IMR-90 (cell line): ENCODE data around the gene ADAMTS18. TPM values are rescaled to one million over a fixed set of nuclear protein-coding genes. Genes with fewer than 3 reads are reported as not detected.

Experiments used
- ATAC-seq: fragments of 200-7000 bp; cut with Tn5 transposase; 2 replicates; pipeline ENCODE4 v1.9.1; 2020; ENCODE audit warnings: low read depth, mild to moderate bottlenecking, moderate library complexity
- BruUV-seq: library from RNA; stranded (reverse); fragments of 400-500 nt; replicated peaks from 2 replicates; lab custom pipeline; 2021; lab: Mats Ljungman, UMichigan
- CTCF ChIA-PET: fragments of 300-600 bp; formaldehyde crosslinking; extraction: SDS; loops from one replicate; lab custom pipeline; 2021; ENCODE audit warnings: antibody characterized with exemption; lab: Yijun Ruan, JAX
- POLR2A ChIA-PET: fragments of 300-600 bp; sonication (Branson Sonifier 250); formaldehyde crosslinking; loops from one replicate; lab custom pipeline; 2022; ENCODE audit warnings: antibody characterized with exemption; ENCODE audit not compliant: unreplicated experiment; lab: Charles Lee
- DNase-seq: peaks from one replicate; pipeline ENCODE4 v3.0.0; 2013
- H2AFZ ChIP-seq: replicated peaks from 2 replicates; pipeline ENCODE3; 2013; ENCODE audit warnings: low read length, mild to moderate bottlenecking; ENCODE audit not compliant: poor library complexity
- H2AK5ac ChIP-seq: 2 replicates; pipeline ENCODE4 v1.6.1; 2013; ENCODE audit warnings: low read depth, low read length, inconsistent platforms
- H2AK9ac ChIP-seq: replicated peaks from 2 replicates; pipeline ENCODE3; 2013; ENCODE audit warnings: mild to moderate bottlenecking, low read depth, low read length, moderate library complexity; ENCODE audit not compliant: poor library complexity
- H2BK120ac ChIP-seq: 2 replicates; pipeline ENCODE4 v1.6.1; 2013; ENCODE audit warnings: low read depth, low read length, inconsistent platforms
- H2BK15ac ChIP-seq: 3 replicates; pipeline ENCODE4 v1.6.1; 2013; ENCODE audit warnings: low read depth, low read length, inconsistent platforms
- H2BK20ac ChIP-seq: 2 replicates; pipeline ENCODE4 v1.6.1; 2013; ENCODE audit warnings: low read depth, mild to moderate bottlenecking, inconsistent platforms, low read length, moderate library complexity
- H2BK5ac ChIP-seq: 2 replicates; pipeline ENCODE4 v1.6.1; 2013; ENCODE audit warnings: mild to moderate bottlenecking, low read depth, low read length, inconsistent platforms; ENCODE audit not compliant: poor library complexity, severe bottlenecking
- H3K14ac ChIP-seq: replicated peaks from 2 replicates; pipeline ENCODE4 v1.6.1; 2013; ENCODE audit warnings: low read depth, low read length, inconsistent platforms
- H3K18ac ChIP-seq: 2 replicates; pipeline ENCODE4 v1.6.1; 2013; ENCODE audit warnings: low read depth, low read length, control low read depth
- H3K23ac ChIP-seq: 2 replicates; pipeline ENCODE4 v1.6.1; 2013; ENCODE audit warnings: low read depth, low read length, inconsistent platforms
- H3K27ac ChIP-seq: 2 replicates; pipeline ENCODE4 v1.5.1; 2013; ENCODE audit warnings: mild to moderate bottlenecking, control low read depth, low read length; ENCODE audit not compliant: insufficient read depth
- H3K27me3 ChIP-seq: 2 replicates; pipeline ENCODE4 v1.6.1; 2013; ENCODE audit warnings: low read length; ENCODE audit not compliant: control insufficient read depth, insufficient read depth
- H3K36me3 ChIP-seq: 2 replicates; pipeline ENCODE4 v1.6.1; 2013; ENCODE audit warnings: low read length, mixed read lengths; ENCODE audit not compliant: control insufficient read depth, insufficient read depth
- H3K4ac ChIP-seq: 2 replicates; pipeline ENCODE4 v1.6.1; 2013; ENCODE audit warnings: low read depth, low read length, inconsistent platforms
- H3K4me1 ChIP-seq: 2 replicates; pipeline ENCODE4 v1.6.1; 2013; ENCODE audit warnings: low read length, mixed read lengths; ENCODE audit not compliant: control insufficient read depth, insufficient read depth
- H3K4me2 ChIP-seq: 2 replicates; pipeline ENCODE4 v1.6.1; 2013; ENCODE audit warnings: low read depth, mild to moderate bottlenecking, control low read depth, low read length, moderate library complexity
- H3K4me3 ChIP-seq: 2 replicates; pipeline ENCODE4 v1.5.1; 2013; ENCODE audit warnings: low read depth, mild to moderate bottlenecking, control low read depth, low read length, moderate library complexity; ENCODE audit not compliant: insufficient read depth
- H3K56ac ChIP-seq: 2 replicates; pipeline ENCODE4 v1.6.1; 2013; ENCODE audit warnings: low read length, inconsistent platforms; ENCODE audit not compliant: insufficient read depth; ENCODE audit errors: extremely low read depth
- H3K79me1 ChIP-seq, 2 experiments: 2 replicates each; pipeline ENCODE4 v1.6.1; 2013; ENCODE audit warnings: low read length in 2 of 2, inconsistent platforms in 1 of 2, low read depth in 1 of 2
- H3K9ac ChIP-seq: 2 replicates; pipeline ENCODE4 v1.6.1; 2013; ENCODE audit warnings: low read depth, low read length, control low read depth
- H3K9me1 ChIP-seq: 2 replicates; pipeline ENCODE4 v1.6.1; 2013; ENCODE audit warnings: low read length, inconsistent platforms; ENCODE audit not compliant: insufficient read depth
- H3K9me3 ChIP-seq: 2 replicates; pipeline ENCODE4 v1.6.1; 2013; ENCODE audit warnings: low read length; ENCODE audit not compliant: control insufficient read depth, insufficient read depth
- H4K20me1 ChIP-seq: 2 replicates; pipeline ENCODE4 v1.6.1; 2013; ENCODE audit warnings: low read length, inconsistent platforms; ENCODE audit not compliant: insufficient read depth
- H4K5ac ChIP-seq: 2 replicates; pipeline ENCODE4 v1.6.1; 2013; ENCODE audit warnings: mild to moderate bottlenecking, low read depth, low read length, control low read depth
- H4K8ac ChIP-seq, 2 experiments: 2 replicates each; pipeline ENCODE4 v1.6.1; 2013; ENCODE audit warnings: low read depth in 2 of 2, low read length in 2 of 2, control low read depth in 1 of 2, inconsistent platforms in 1 of 2
- H4K91ac ChIP-seq: 2 replicates; pipeline ENCODE4 v1.6.1; 2013; ENCODE audit warnings: low read depth, low read length, inconsistent platforms; ENCODE audit not compliant: insufficient read depth
- BHLHE40 ChIP-seq: fragments of 150-350 bp; IDR thresholded peaks from 2 replicates; pipeline ENCODE4 v1.6.1; 2016; ENCODE audit warnings: mild to moderate bottlenecking, low read depth, low read length
- CEBPB ChIP-seq: IDR thresholded peaks from 2 replicates; pipeline ENCODE4 v1.6.1; 2012; ENCODE audit warnings: low read depth, low read length, improper control_type of control experiment
- CHD1 ChIP-seq: IDR thresholded peaks from 2 replicates; pipeline ENCODE4 v1.6.1; 2012; ENCODE audit warnings: low read depth, low read length, improper control_type of control experiment
- CTCF ChIP-seq: conservative IDR thresholded peaks from 2 replicates; pipeline ENCODE4 v1.5.1; 2012; ENCODE audit warnings: mild to moderate bottlenecking, low read depth, low read length, improper control_type of control experiment
- FOS ChIP-seq: fragments of 150-350 bp; IDR thresholded peaks from 2 replicates; pipeline ENCODE4 v1.6.1; 2016; ENCODE audit warnings: low read depth, low read length
- MAFK ChIP-seq: IDR thresholded peaks from 2 replicates; pipeline ENCODE4 v1.6.1; 2012; ENCODE audit warnings: low read depth, low read length, improper control_type of control experiment
- MAZ ChIP-seq: IDR thresholded peaks from 2 replicates; pipeline ENCODE4 v1.6.1; 2012; ENCODE audit warnings: low read depth, mild to moderate bottlenecking, low read length, improper control_type of control experiment, moderate library complexity, borderline replicate concordance
- MXI1 ChIP-seq: IDR thresholded peaks from 2 replicates; pipeline ENCODE4 v1.6.1; 2012; ENCODE audit warnings: low read depth, mild to moderate bottlenecking, low read length, moderate library complexity, borderline replicate concordance
- NFE2L2 ChIP-seq: fragments of 150-350 bp; IDR thresholded peaks from 2 replicates; pipeline ENCODE4 v1.6.1; 2016; ENCODE audit warnings: low read depth, mild to moderate bottlenecking, low read length
- POLR2A ChIP-seq: IDR thresholded peaks from 2 replicates; pipeline ENCODE4 v1.6.1; 2012; ENCODE audit warnings: mild to moderate bottlenecking, low read depth, low read length
- RAD21 ChIP-seq: IDR thresholded peaks from 2 replicates; pipeline ENCODE4 v1.6.1; 2012; ENCODE audit warnings: low read length, improper control_type of control experiment
- RCOR1 ChIP-seq: IDR thresholded peaks from 2 replicates; pipeline ENCODE4 v1.6.1; 2012; ENCODE audit warnings: mild to moderate bottlenecking, low read length, improper control_type of control experiment; ENCODE audit not compliant: insufficient replicate concordance
- RFX5 ChIP-seq: IDR thresholded peaks from 2 replicates; pipeline ENCODE4 v1.8.0; 2012; ENCODE audit warnings: low read depth, mild to moderate bottlenecking, low read length, moderate library complexity
- SMC3 ChIP-seq: fragments of 150-350 bp; IDR thresholded peaks from 2 replicates; pipeline ENCODE4 v1.6.1; 2016; ENCODE audit warnings: low read depth, mild to moderate bottlenecking, antibody characterized with exemption, low read length, moderate library complexity
- USF2 ChIP-seq: fragments of 150-350 bp; IDR thresholded peaks from 2 replicates; pipeline ENCODE4 v1.6.1; 2017; ENCODE audit warnings: mild to moderate bottlenecking, antibody characterized with exemption, low read length, low read depth
- WGBS, 2 experiments: methylation state at CpG; one replicate each; pipeline versions ENCODE4 v1.1.5 to v1.1.7; 2013; ENCODE audit warnings: missing lambda C conversion rate in 2 of 2; ENCODE audit not compliant: insufficient read length in 1 of 2; ENCODE audit errors: extremely low coverage in 2 of 2; 5-methylcytosine and 5-hydroxymethylcytosine counted together
- dilution Hi-C: fragments of 300-500 bp; cut with HindIII; formaldehyde crosslinking; loops from one replicate; pipeline ENCODE4 v1.14.3; 2018; ENCODE audit warnings: low sequenced_read_pairs; ENCODE audit not compliant: unreplicated experiment
- in situ Hi-C: fragments of 300-500 bp; cut with MboI; formaldehyde crosslinking; loops from 3 replicates; pipeline ENCODE4 v1.14.3; 2019; ENCODE audit warnings: low sequenced_read_pairs, inconsistent platforms, mixed read lengths
- intact Hi-C: fragments of 100-400 bp; cut with micrococcal nuclease; formaldehyde crosslinking; loops from 2 replicates; pipeline ENCODE4 v1.10.0; 2022
- polyA plus RNA-seq, 3 experiments: library from polyadenylated mRNA; depleted of rRNA; stranded (reverse); fragments of >200 nt; gene quantifications; 2 replicates each; pipeline ENCODE4 v1.2.3, GENCODE V29; 2012; ENCODE audit warnings: low replicate concordance in 1 of 3
- total RNA-seq: library from RNA; depleted of rRNA; stranded (reverse); fragments of >200 nt; gene quantifications from 2 replicates; pipeline ENCODE4 v1.2.3, GENCODE V29; 2012
- TF ChIP-seq, protein P1 (sequence below): fragments of 150-350 bp; IDR thresholded peaks from 2 replicates; pipeline ENCODE4 v1.6.1; 2016; ENCODE audit warnings: low read depth, mild to moderate bottlenecking, low read length, moderate library complexity, borderline replicate concordance

The ADAMTS18 gene
- total and polyA plus RNA-seq, 2 of the 4 experiments (the other 2 are of a cell fraction): not detected

- Histone ChIP-seq H3K27ac (no peak overlapping the region), H3K27me3 (no peaks in the 10 kb centered on the region), H2AK9ac (no peak overlapping the region), H4K91ac (no peak overlapping the region), H2AFZ (no peak overlapping the region), H2BK15ac (no peak overlapping the region), H3K4me2 (no peak overlapping the region), H3K4ac (no peak overlapping the region), H3K18ac (no peak overlapping the region), H3K14ac (no peak overlapping the region), H2BK5ac (no peak overlapping the region), H3K4me1 (no peaks in the 10 kb centered on the region), H3K23ac (no peak overlapping the region), H2AK5ac (no peak overlapping the region), H3K9me3 (no peaks in the 10 kb centered on the region), H4K5ac (no peak overlapping the region), H3K56ac (no peak overlapping the region), H4K20me1 (no peaks in the 10 kb centered on the region), H2BK120ac (no peak overlapping the region), H3K9ac (no peak overlapping the region), H2BK20ac (no peak overlapping the region), H3K79me1 (no peaks in the 10 kb centered on the region), H4K8ac (no peak overlapping the region), H3K4me3 (no peak overlapping the region), H3K36me3 (no peaks in the 10 kb centered on the region), H3K9me1 (no peaks in the 10 kb centered on the region)
- in situ Hi-C loops (no loop called here), dilution Hi-C loops (no loop called here), intact Hi-C loops (no loop called here)
- BruUV-seq: no TSS peak
- ATAC-seq (no peak), DNase-seq (no peak)
- WGBS, 2 experiments: no CpG with 5 or more reads among the region's 6 CpGs
- CTCF ChIA-PET: no interaction called here
- POLR2A ChIA-PET: no interaction called here
- TF ChIP-seq RFX5 (no peak), MAFK (no peak), CEBPB (no peak), CTCF (no peak), USF2 (no peak), RAD21 (no peak), FOS (no peak), SMC3 (no peak), NFE2L2 (no peak), POLR2A (no peak), RCOR1 (no peak), MAZ (no peak), BHLHE40 (no peak), MXI1 (no peak), CHD1 (no peak)
- TF ChIP-seq, protein P1, sequence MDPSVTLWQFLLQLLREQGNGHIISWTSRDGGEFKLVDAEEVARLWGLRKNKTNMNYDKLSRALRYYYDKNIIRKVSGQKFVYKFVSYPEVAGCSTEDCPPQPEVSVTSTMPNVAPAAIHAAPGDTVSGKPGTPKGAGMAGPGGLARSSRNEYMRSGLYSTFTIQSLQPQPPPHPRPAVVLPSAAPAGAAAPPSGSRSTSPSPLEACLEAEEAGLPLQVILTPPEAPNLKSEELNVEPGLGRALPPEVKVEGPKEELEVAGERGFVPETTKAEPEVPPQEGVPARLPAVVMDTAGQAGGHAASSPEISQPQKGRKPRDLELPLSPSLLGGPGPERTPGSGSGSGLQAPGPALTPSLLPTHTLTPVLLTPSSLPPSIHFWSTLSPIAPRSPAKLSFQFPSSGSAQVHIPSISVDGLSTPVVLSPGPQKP: no peak
Measured at GRCh38 chr16:77364770-77365169, 70.1 kb downstream of the ADAMTS18 start.
